AG04450 (cell line): ENCODE measurements around the gene MED13L. TPM values are rescaled to one million over a fixed set of nuclear protein-coding genes. Genes with fewer than 3 reads are reported as not detected.

ENCODE experiments used
- CTCF ChIA-PET: fragments of 300-600, 350-600 bp; formaldehyde crosslinking; extraction: SDS; loops from one replicate; lab custom pipeline; 2022; ENCODE audit warnings: antibody characterized with exemption, inconsistent platforms; lab: Charles Lee
- POLR2A ChIA-PET: fragments of 350-600 bp; formaldehyde crosslinking; extraction: SDS; loops from one replicate; lab custom pipeline; 2021; ENCODE audit warnings: antibody characterized with exemption, inconsistent platforms; lab: Yijun Ruan, JAX
- DNase-seq: peaks from one replicate; pipeline ENCODE4 v3.0.0-alpha.2; 2011; ENCODE audit warnings: low read depth, low spot score
- H3K27ac ChIP-seq: one replicate; pipeline ENCODE4 v1.5.1; 2012; ENCODE audit warnings: low read depth, low read length, control low read depth
- H3K27me3 ChIP-seq: one replicate; pipeline ENCODE4 v1.6.0; 2012; ENCODE audit warnings: low read length; ENCODE audit not compliant: control insufficient read depth, insufficient read depth
- H3K4me3 ChIP-seq: 2 replicates; pipeline ENCODE4 v1.5.1; 2011; ENCODE audit warnings: mild to moderate bottlenecking, low read depth, low read length, control low read depth
- H3K9me3 ChIP-seq: 2 replicates; pipeline ENCODE4 v1.5.1; 2012; ENCODE audit warnings: low read length; ENCODE audit not compliant: control insufficient read depth, insufficient read depth
- CTCF ChIP-seq: IDR thresholded peaks from 2 replicates; pipeline ENCODE4 v1.5.1; 2011; ENCODE audit warnings: low read depth, low read length, control low read depth, inconsistent platforms
- polyA plus RNA-seq: library from polyadenylated mRNA; depleted of rRNA; stranded (reverse); fragments of >200 nt; gene quantifications from 2 replicates; pipeline ENCODE4 v1.2.3, GENCODE V29; 2011

MED13L gene
- polyA plus RNA-seq, 1 experiment: 56.2 TPM

GRCh38 chr12:116313194-116313927 lies 35.9 kb upstream of the MED13L start:
- CTCF ChIA-PET: no interaction called here

GRCh38 chr12:116310082-116310481 lies 32.6 kb upstream of the MED13L start:
- ChIA-PET POLR2A (no interaction called here), CTCF (no interaction called here)
- no peak for TF ChIP-seq CTCF
- Histone ChIP-seq H3K9me3 (no peaks in the 10 kb centered on the region; the same call in 1 of the 2 replicates), H3K27ac (no peak overlapping the region), H3K27me3 (no peaks in the 10 kb centered on the region), H3K4me3 (no peak overlapping the region)
- no peak for DNase-seq

More at GRCh38 chr12:116313194-116313927, 35.9 kb upstream of the MED13L start:
- Histone ChIP-seq H3K27ac (no peak overlapping the region), H3K27me3 (no peaks in the 10 kb centered on the region), H3K9me3 (no peaks in the 10 kb centered on the region; the same call in none of the 2 replicates), H3K4me3 (no peak overlapping the region)
- DNase-seq: no peak
- POLR2A ChIA-PET: no interaction called here
- TF ChIP-seq CTCF: no peak

- H3K9me3 ChIP-seq: no peaks in the 10 kb centered on the region
- no peak overlapping the region for H3K27ac ChIP-seq
- POLR2A ChIA-PET: no interaction called here
- H3K27me3 ChIP-seq: no peaks in the 10 kb centered on the region
- H3K4me3 ChIP-seq: no peak overlapping the region
- DNase-seq: no peak
- no peak for TF ChIP-seq CTCF
- CTCF ChIA-PET: no interaction called here
Measured at GRCh38 chr12:116309343-116309742, 31.9 kb upstream of the MED13L start.

- Histone ChIP-seq H3K27ac (no peak overlapping the region), H3K27me3 (no peaks in the 10 kb centered on the region), H3K9me3 (no peaks in the 10 kb centered on the region), H3K4me3 (no peak overlapping the region)
- POLR2A ChIA-PET: no interaction called here
- TF ChIP-seq CTCF: no peak
- no peak for DNase-seq
- CTCF ChIA-PET: no interaction called here
Measured at GRCh38 chr12:116308647-116309046, 31.2 kb upstream of the MED13L start.

- ChIA-PET CTCF (no interaction called here), POLR2A (no interaction called here)
- no peak overlapping the region for H3K4me3 ChIP-seq
- no peak overlapping the region for H3K27ac ChIP-seq
- H3K27me3 ChIP-seq: no peaks in the 10 kb centered on the region
- no peak for TF ChIP-seq CTCF
- no peaks in the 10 kb centered on the region for H3K9me3 ChIP-seq
- DNase-seq: no peak
Measured at GRCh38 chr12:116306968-116307367, 29.5 kb upstream of the MED13L start.
